ENCODE measurements around the gene COL12A1. TPM values are rescaled to one million over a fixed set of nuclear protein-coding genes. Genes with fewer than 3 reads are reported as not detected.

The COL12A1 gene
- total RNA-seq, 3 donors from 2014 or later = 90.9 to 441 (median 281) TPM

DNA sequence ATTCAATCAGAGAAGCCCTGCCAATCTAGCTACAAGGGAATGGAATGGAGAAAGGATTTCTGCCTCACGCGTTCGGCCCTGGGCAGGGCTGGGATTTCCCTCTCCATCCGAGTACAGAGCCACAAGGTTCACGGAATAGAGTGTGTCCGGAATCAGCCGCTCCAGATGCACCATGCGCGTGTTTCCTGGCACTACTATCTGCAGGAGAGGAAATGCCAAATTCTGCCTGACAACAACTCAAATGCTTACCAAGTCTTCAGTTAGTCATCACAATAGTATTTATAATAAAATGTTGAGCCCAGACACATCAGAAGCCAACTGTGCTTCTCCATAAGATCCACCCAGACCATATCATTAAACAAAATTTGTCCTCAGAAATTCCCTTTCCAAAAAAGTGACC, 75.1 kb downstream of the COL12A1 start:
- H3K27ac ChIP-seq = no peak overlapping the region
- intact Hi-C loops (cut with DNase I; ENCODE audit: low total_unique reads) = no loop called here
- H3K4me3 ChIP-seq = no peak overlapping the region
- no peaks in the 10 kb centered on the region for H3K36me3 ChIP-seq
- H3K27me3 ChIP-seq = no peaks in the 10 kb centered on the region
- TF ChIP-seq POLR2A (IDR thresholded peaks at IDR 0.05) (no peak), POLR2AphosphoS5 (IDR thresholded peaks at IDR 0.05) (no peak)
- TF ChIP-seq, protein P1, sequence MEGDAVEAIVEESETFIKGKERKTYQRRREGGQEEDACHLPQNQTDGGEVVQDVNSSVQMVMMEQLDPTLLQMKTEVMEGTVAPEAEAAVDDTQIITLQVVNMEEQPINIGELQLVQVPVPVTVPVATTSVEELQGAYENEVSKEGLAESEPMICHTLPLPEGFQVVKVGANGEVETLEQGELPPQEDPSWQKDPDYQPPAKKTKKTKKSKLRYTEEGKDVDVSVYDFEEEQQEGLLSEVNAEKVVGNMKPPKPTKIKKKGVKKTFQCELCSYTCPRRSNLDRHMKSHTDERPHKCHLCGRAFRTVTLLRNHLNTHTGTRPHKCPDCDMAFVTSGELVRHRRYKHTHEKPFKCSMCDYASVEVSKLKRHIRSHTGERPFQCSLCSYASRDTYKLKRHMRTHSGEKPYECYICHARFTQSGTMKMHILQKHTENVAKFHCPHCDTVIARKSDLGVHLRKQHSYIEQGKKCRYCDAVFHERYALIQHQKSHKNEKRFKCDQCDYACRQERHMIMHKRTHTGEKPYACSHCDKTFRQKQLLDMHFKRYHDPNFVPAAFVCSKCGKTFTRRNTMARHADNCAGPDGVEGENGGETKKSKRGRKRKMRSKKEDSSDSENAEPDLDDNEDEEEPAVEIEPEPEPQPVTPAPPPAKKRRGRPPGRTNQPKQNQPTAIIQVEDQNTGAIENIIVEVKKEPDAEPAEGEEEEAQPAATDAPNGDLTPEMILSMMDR (IDR thresholded peaks at IDR 0.05) = no peak
- H3K4me1 ChIP-seq = no peaks in the 10 kb centered on the region
- DNase-seq (ENCODE audit: low spot score in 2 of 2) = no peak
- no peaks in the 10 kb centered on the region for H3K9me3 ChIP-seq

DNA sequence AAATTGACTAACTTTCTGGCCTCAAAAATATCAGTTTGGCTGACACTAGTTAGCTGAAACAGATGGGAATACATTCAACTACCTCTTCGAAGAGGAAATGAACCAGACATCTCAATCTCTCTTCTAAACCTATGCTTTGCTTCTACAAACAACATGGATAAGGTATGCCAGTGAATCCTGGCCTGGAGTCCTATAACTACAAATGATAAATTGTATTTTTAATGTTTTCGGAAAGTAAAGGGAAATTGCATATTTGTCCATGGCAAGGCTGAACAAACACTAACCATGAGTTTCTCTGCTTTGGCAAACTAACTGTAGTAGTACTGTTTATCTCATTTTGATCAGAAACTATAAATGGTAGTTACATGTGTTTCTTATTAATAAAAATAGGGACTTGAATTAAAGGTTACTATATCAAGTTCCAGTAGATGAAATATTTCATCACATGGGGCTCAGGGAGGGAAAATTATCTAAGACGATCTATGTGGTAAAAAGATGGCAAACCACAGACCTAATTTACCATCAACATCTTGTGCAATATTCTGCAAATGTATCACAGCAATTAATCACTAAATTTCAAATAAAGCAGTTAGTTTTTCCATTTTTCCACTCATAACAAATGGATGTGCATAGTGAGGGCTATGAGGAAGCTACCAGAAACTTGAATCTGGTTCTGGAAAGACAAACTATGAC, 76.8 kb downstream of the COL12A1 start:
- DNase-seq (ENCODE audit: low spot score in 2 of 2) = no peak
- Histone ChIP-seq H3K36me3 (no peaks in the 10 kb centered on the region), H3K9me3 (no peaks in the 10 kb centered on the region), H3K27me3 (no peaks in the 10 kb centered on the region), H3K4me3 (no peak overlapping the region), H3K27ac (peak overlapping the region in 1 of 2 donors; percentile 32), H3K4me1 (no peaks in the 10 kb centered on the region)
- intact Hi-C loops (cut with DNase I; ENCODE audit: low total_unique reads) = no loop called here
- TF ChIP-seq, protein P1 (IDR thresholded peaks at IDR 0.05) = no peak
- no peak for TF ChIP-seq POLR2A (IDR thresholded peaks at IDR 0.05)
- TF ChIP-seq POLR2AphosphoS5 (IDR thresholded peaks at IDR 0.05) = no peak

DNA sequence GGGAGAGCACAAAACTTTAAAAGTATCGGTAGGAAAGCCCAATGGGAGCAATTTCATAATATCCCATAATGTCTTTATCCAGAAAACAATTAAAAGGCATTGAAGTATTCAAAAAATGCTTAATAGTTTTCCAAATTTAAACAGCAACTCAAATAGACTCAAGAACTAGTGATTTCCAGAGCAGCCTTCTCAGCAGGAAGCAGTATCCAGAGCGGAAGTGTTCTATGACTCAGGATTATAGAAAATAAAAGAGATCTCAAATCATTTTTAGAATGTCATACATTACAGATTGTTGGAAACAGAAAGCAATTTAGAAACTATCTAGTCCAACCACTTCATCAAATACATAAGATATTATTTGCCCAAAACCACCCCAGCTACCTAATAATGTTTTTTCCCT, 79.3 kb downstream of the COL12A1 start:
- no peak overlapping the region for H3K27ac ChIP-seq
- no peaks in the 10 kb centered on the region for H3K9me3 ChIP-seq
- no peaks in the 10 kb centered on the region for H3K36me3 ChIP-seq
- intact Hi-C loops (cut with DNase I; ENCODE audit: low total_unique reads) = no loop called here
- H3K4me1 ChIP-seq = no peaks in the 10 kb centered on the region
- TF ChIP-seq, protein P1 (IDR thresholded peaks at IDR 0.05) = no peak
- TF ChIP-seq POLR2AphosphoS5 (IDR thresholded peaks at IDR 0.05) = no peak
- TF ChIP-seq POLR2A (IDR thresholded peaks at IDR 0.05) = no peak
- DNase-seq (ENCODE audit: low spot score in 2 of 2) = no peak
- H3K27me3 ChIP-seq = no peaks in the 10 kb centered on the region
- H3K4me3 ChIP-seq = no peak overlapping the region

DNA sequence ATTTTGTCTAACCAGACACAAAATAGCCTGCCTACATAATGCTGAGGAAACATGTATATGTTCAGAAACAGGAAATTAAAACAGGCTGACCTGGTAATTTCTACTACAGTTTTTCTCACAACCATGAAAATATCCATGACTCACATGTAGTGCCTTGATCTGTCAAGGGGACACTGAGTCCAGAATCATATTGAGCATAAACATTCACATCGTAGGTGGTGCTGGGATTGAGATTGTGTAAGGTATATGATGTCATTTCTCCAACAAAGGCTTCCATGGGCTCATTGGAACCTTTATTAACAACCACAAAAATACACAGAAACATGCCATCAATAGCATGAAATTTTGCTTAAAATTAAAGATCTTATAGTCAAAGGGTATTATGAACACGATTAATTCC, 80.9 kb downstream of the COL12A1 start:
- Histone ChIP-seq H3K9me3 (no peaks in the 10 kb centered on the region), H3K4me1 (no peaks in the 10 kb centered on the region), H3K4me3 (no peak overlapping the region), H3K27me3 (no peaks in the 10 kb centered on the region), H3K27ac (no peak overlapping the region), H3K36me3 (no peaks in the 10 kb centered on the region)
- TF ChIP-seq POLR2AphosphoS5 (IDR thresholded peaks at IDR 0.05) (no peak), POLR2A (IDR thresholded peaks at IDR 0.05) (no peak)
- TF ChIP-seq, protein P1 (IDR thresholded peaks at IDR 0.05) = no peak
- no peak for DNase-seq (ENCODE audit: low spot score in 2 of 2)
- intact Hi-C loops (cut with DNase I; ENCODE audit: low total_unique reads) = no loop called here

DNA sequence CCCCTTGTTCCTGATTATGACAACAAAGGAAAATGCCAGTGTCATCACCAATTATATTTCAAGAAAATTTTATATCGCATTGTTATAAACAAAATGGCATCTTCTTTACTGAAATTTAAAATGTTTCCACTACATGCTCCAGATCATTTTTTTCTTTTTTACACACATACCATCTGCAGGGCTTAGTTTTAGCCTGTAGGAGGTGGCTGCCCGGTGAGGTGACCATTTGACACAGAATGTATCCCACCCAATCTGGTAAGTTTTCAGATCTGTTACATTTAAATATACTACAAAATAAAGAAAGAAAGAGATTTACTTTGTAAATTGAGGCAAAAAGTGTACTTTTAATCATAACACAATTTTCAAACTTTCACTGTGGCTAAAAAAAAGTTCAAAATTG, 81.8 kb downstream of the COL12A1 start:
- DNase-seq (ENCODE audit: low spot score in 2 of 2) = no peak
- no peaks in the 10 kb centered on the region for H3K4me1 ChIP-seq
- no peak overlapping the region for H3K27ac ChIP-seq
- no peaks in the 10 kb centered on the region for H3K36me3 ChIP-seq
- intact Hi-C loops (cut with DNase I; ENCODE audit: low total_unique reads) = no loop called here
- TF ChIP-seq POLR2AphosphoS5 (IDR thresholded peaks at IDR 0.05) = no peak
- no peak for TF ChIP-seq POLR2A (IDR thresholded peaks at IDR 0.05)
- TF ChIP-seq, protein P1 (IDR thresholded peaks at IDR 0.05) = no peak
- H3K4me3 ChIP-seq = no peak overlapping the region
- no peaks in the 10 kb centered on the region for H3K9me3 ChIP-seq
- no peaks in the 10 kb centered on the region for H3K27me3 ChIP-seq

All from breast epithelium (tissue), 4 donors.